Testis (tissue), 2 donors: ENCODE measurements around the gene SLC25A21.

Experiments used
- CTCF ChIP-seq, 3 experiments: fragments of 450-650 bp in 2 of 3; fragments of 200-600 bp in 1 of 3; sonication (generic) in 1 of 3; IDR thresholded peaks; one replicate each; pipeline ENCODE4 v1.5.1; 2016 to 2019; ENCODE audit warnings: antibody characterized with exemption in 3 of 3, mild to moderate bottlenecking in 2 of 3, moderate library complexity in 1 of 3
- POLR2A ChIP-seq: fragments of 450-650 bp; IDR thresholded peaks from one replicate; pipeline ENCODE4 v1.6.1; 2017; ENCODE audit warnings: antibody characterized with exemption, mild to moderate bottlenecking, moderate library complexity

DNA sequence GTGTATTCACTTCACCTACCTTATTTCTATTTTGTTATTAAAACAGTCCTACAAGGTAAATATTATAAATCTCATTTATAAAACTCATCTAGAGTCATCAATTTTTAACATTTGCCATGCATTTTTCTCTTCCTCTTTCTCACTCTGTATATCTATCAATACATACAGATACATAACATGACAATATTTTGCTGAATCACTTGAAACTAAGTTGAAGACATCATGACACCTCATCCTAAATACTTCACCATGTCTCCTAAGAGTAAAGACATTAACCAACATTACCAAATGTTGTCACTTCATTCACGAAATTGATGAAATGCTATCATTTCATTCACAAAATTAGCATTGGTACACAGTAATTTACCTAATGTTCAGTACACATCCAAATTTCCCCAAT is 329.0 kb downstream of the SLC25A21 start:
- TF ChIP-seq POLR2A (no peak), CTCF (IDR thresholded peaks at IDR 0.05) (no peak)
